Endothelial cell of umbilical vein (primary cell): ENCODE results near the gene SDR39U1.

Source experiments
- CTCF ChIP-seq, 2 donors: IDR thresholded peaks; 1 replicate in 1 of 2; 2 replicates in 1 of 2; pipeline ENCODE4 v1.5.1; 2011; ENCODE audit warnings: low read length in 2 of 2, mild to moderate bottlenecking in 2 of 2, moderate library complexity in 2 of 2, control low read depth in 1 of 2, inconsistent platforms in 1 of 2, low read depth in 1 of 2; ENCODE audit not compliant: insufficient read depth in 1 of 2; ENCODE audit errors: extremely low read depth in 1 of 2
- FOS ChIP-seq: IDR thresholded peaks from 2 replicates; pipeline ENCODE4 v1.6.1; 2011; ENCODE audit warnings: mild to moderate bottlenecking, low read length, moderate library complexity, borderline replicate concordance; ENCODE audit not compliant: insufficient read depth
- MAX ChIP-seq: IDR thresholded peaks from 2 replicates; pipeline ENCODE4 v1.6.1; 2011; ENCODE audit not compliant: insufficient read depth, insufficient read length
- POLR2A ChIP-seq: IDR thresholded peaks from 2 replicates; pipeline ENCODE4 v1.6.1; 2012; ENCODE audit warnings: low read depth, mild to moderate bottlenecking, control low read depth, low read length

- TF ChIP-seq FOS, result no peak
- TF ChIP-seq CTCF (IDR thresholded peaks at IDR 0.05; ENCODE audit: extremely low read depth in 1 of 2, insufficient read depth in 1 of 2, low read depth in 1 of 2, low read length in 2 of 2), result peak; percentile 67 to 76
- TF ChIP-seq POLR2A, result no peak
- TF ChIP-seq MAX, result no peak
Observed at GRCh38 chr14:24411443-24412389, 30.9 kb downstream of the SDR39U1 start.
